Globus pallidus (tissue), 1 donor: ENCODE measurements around the gene SLC46A1.

Source experiments
- DNase-seq: peaks from one replicate; pipeline ENCODE4 v3.0.0-alpha.2; 2015; ENCODE audit warnings: low spot score

The SLC46A1 gene

GRCh38 chr17:28357061-28357900 is 48.7 kb downstream of the SLC46A1 start, which contains the start of gene POLDIP2:
TSS of gene POLDIP2 (minus strand) at chr17:28357527. CDS start at chr17:28357448, 79 bp downstream.
- peak; percentile 93 for DNase-seq

- no peak for DNase-seq
Measured at GRCh38 chr17:28350271-28350670, 55.7 kb downstream of the SLC46A1 start.

DNA sequence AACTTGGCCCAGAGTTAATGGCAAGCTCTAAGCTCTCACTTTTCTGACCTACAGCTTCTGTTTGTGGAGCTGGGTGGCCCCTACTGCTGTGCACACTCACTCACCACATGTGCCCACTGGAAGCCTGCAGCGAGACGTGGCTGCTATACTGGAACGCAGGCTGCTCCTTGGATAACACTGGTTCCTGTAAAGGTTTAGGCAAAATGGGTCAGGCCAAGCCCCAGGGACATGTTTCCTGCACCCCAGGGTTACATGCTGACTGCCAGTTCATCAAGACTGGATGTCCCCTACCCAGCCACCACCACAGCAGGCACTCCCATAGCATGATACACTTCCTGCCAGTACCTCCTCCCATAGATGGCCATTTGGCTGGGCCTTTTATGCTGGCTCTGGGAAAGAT is 57.0 kb downstream of the SLC46A1 start:
- DNase-seq, result no peak

- no peak for DNase-seq
Measured at GRCh38 chr17:28347261-28347891, 58.6 kb downstream of the SLC46A1 start.

DNA sequence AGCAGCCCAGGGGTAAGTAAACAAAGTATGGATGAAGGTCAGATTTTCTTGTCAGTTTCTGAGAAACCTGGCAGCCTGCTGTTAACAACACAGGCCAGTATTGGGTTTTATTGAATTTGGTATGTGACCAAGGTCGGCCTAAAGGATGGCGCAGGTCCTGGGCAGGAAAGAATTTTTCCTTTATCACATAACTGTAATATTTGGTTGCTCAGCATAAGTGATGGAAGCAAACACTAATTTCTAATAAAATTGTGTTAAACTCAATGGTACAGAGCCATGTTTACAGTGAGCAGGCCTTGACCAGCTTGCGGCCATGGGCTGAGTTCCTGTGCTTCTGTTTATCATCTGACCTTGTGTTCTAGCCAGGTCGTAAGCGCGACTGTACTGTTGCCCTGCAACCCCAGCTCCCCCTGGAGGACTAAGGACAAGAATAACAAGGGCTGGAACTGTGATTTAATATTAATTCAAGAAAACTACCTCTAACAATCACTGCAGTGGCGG is 59.2 kb downstream of the SLC46A1 start:
- DNase-seq, result no peak

GRCh38 chr17:28346199-28346580 is 59.8 kb downstream of the SLC46A1 start:
- no peak for DNase-seq

GRCh38 chr17:28345419-28346198 is 60.4 kb downstream of the SLC46A1 start:
- DNase-seq, result no peak
